ENCODE results near the gene RBM41. TPM values are rescaled to one million over a fixed set of nuclear protein-coding genes. Genes with fewer than 3 reads are reported as not detected.

RBM41 gene
- total RNA-seq, 1 donor from 2014 or later, result 16.9 TPM

GRCh38 chrX:107054978-107055377 is 63.6 kb downstream of the RBM41 start:
- intact Hi-C loops (cut with DNase I), result no loop called here
- DNase-seq (no peak), ATAC-seq (ENCODE audit: poor library complexity) (no peak)

- ATAC-seq (ENCODE audit: poor library complexity) (no peak), DNase-seq (no peak)
- intact Hi-C loops (cut with DNase I), result no loop called here
These were observed 68.4 kb downstream of the RBM41 start for GRCh38 chrX:107050195-107050709.

GRCh38 chrX:107047622-107048021 is 71.0 kb downstream of the RBM41 start:
- ATAC-seq (ENCODE audit: poor library complexity) (no peak), DNase-seq (no peak)
- intact Hi-C loops (cut with DNase I), result no loop called here

- DNase-seq, result no peak
- ATAC-seq (ENCODE audit: poor library complexity), result no peak
- intact Hi-C loops (cut with DNase I), result no loop called here
These were observed 88.9 kb downstream of the RBM41 start for GRCh38 chrX:107029752-107030151.

GRCh38 chrX:107025545-107025944 is 93.1 kb downstream of the RBM41 start:
- intact Hi-C loops (cut with DNase I), result no loop called here
- no peak for DNase-seq
- ATAC-seq (ENCODE audit: poor library complexity), result no peak

GRCh38 chrX:107014936-107015335 is 103.7 kb downstream of the RBM41 start:
- intact Hi-C loops (cut with DNase I), result no loop called here
- ATAC-seq (ENCODE audit: poor library complexity), result no peak
- no peak for DNase-seq

Other genes starting within 250 kb of the RBM41 start
- gene RIPPLY1, start 215.5 kb downstream of the RBM41 start, total RNA-seq, result not detected
- gene CLDN2, start 198.4 kb downstream of the RBM41 start, total RNA-seq, result not detected
- 2.4 TPM for gene MORC4, start 118.6 kb downstream of the RBM41 start, total RNA-seq
- gene NUP62CL, start 87.6 kb upstream of the RBM41 start, total RNA-seq, result 0.46 TPM
- not detected for gene DNAAF6, start 87.8 kb upstream of the RBM41 start, total RNA-seq

Data from Right ventricle myocardium superior (tissue), 1 donor.